Activated naive CD4-positive, alpha-beta T cell treated with anti-CD3 and anti-CD28 coated beads, Interleukin-2, amount 10 ng/mL, durations not matched to agents 7 days and 5 days (primary cell): ENCODE data around the gene CDC16.
"Not testable (repeated sequence)": the region's sequence is repeated elsewhere in the genome, so short reads cannot be mapped to it uniquely, and the experiment has no call there.

Experiments used
- CTCF ChIA-PET: fragments of 350-600 bp; sonication (Branson Sonifier 250); formaldehyde crosslinking; loops from one replicate; lab custom pipeline; 2021; ENCODE audit warnings: antibody characterized with exemption; lab: Charles Lee
- DNase-seq: peaks from one replicate; pipeline ENCODE4 v3.0.0-alpha.2; 2020
- H3K27ac Mint-ChIP-seq: one replicate; pipeline ENCODE4 v1.8.0; 2021; ENCODE audit warnings: mild to moderate bottlenecking, moderate library complexity, mixed read lengths
- H3K27me3 Mint-ChIP-seq: one replicate; pipeline ENCODE4 v1.8.0; 2021; ENCODE audit warnings: mild to moderate bottlenecking, mixed read lengths
- H3K36me3 Mint-ChIP-seq: one replicate; pipeline ENCODE4 v1.8.0; 2021; ENCODE audit warnings: mixed read lengths
- H3K4me1 Mint-ChIP-seq: one replicate; pipeline ENCODE4 v1.8.0; 2021; ENCODE audit warnings: mixed read lengths
- H3K4me3 Mint-ChIP-seq: one replicate; pipeline ENCODE4 v1.8.0; 2021; ENCODE audit warnings: mild to moderate bottlenecking, moderate library complexity, mixed read lengths
- H3K9me3 Mint-ChIP-seq: one replicate; pipeline ENCODE4 v1.8.0; 2021; ENCODE audit warnings: mixed read lengths

Gene CDC16, protein sequence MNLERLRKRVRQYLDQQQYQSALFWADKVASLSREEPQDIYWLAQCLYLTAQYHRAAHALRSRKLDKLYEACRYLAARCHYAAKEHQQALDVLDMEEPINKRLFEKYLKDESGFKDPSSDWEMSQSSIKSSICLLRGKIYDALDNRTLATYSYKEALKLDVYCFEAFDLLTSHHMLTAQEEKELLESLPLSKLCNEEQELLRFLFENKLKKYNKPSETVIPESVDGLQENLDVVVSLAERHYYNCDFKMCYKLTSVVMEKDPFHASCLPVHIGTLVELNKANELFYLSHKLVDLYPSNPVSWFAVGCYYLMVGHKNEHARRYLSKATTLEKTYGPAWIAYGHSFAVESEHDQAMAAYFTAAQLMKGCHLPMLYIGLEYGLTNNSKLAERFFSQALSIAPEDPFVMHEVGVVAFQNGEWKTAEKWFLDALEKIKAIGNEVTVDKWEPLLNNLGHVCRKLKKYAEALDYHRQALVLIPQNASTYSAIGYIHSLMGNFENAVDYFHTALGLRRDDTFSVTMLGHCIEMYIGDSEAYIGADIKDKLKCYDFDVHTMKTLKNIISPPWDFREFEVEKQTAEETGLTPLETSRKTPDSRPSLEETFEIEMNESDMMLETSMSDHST

GRCh38 chr13:114234645-114235421, at the start of gene CDC16:
Gene CDC16, plus strand, starts transcription at chr13:114234897. Its CDS starts 188 bp downstream, at chr13:114235085.
- no peaks in the 10 kb centered on the region for H3K9me3 Mint-ChIP-seq
- H3K4me3 Mint-ChIP-seq: peak within 1 kb of the TSS; percentile 89
- peak within 1 kb of the TSS; percentile 85 for H3K27ac Mint-ChIP-seq
- DNase-seq: peak; percentile 87
- peaks cover 14% of the 10 kb centered on the region for H3K27me3 Mint-ChIP-seq
- peaks cover 24% of the 10 kb centered on the region for H3K36me3 Mint-ChIP-seq
- CTCF ChIA-PET: interaction anchor here (1.0 kb wide), 2 partner anchors 9 to 125 kb away, joined by 3 read pairs; no protein-coding TSS in a partner anchor
- H3K4me1 Mint-ChIP-seq: peaks cover 31% of the 10 kb centered on the region

- Mint-ChIP-seq H3K36me3 (peaks cover 12% of the 10 kb centered on the region), H3K27me3 (peaks cover 25% of the 10 kb centered on the region), H3K4me3 (no peak overlapping the region), H3K4me1 (peaks cover 2% of the 10 kb centered on the region), H3K9me3 (peaks cover 33% of the 10 kb centered on the region), H3K27ac (no peak overlapping the region)
- CTCF ChIA-PET: no interaction called here
- no peak for DNase-seq
These were observed 49.3 kb upstream of the CDC16 start for GRCh38 chr13:114185182-114185971.

- H3K27me3 Mint-ChIP-seq: peaks cover 6% of the 10 kb centered on the region
- H3K4me3 Mint-ChIP-seq: no peak overlapping the region
- CTCF ChIA-PET: no interaction called here
- peaks cover 11% of the 10 kb centered on the region for H3K9me3 Mint-ChIP-seq
- H3K27ac Mint-ChIP-seq: peak overlapping the region; percentile 50
- peaks cover 5% of the 10 kb centered on the region for H3K36me3 Mint-ChIP-seq
- peak; percentile 31 for DNase-seq
- peaks cover 15% of the 10 kb centered on the region for H3K4me1 Mint-ChIP-seq
These were observed 39.8 kb upstream of the CDC16 start for GRCh38 chr13:114194853-114195252.

- Mint-ChIP-seq H3K9me3 (peaks cover 6% of the 10 kb centered on the region), H3K4me3 (no peak overlapping the region), H3K27ac (no peak overlapping the region), H3K27me3 (peaks cover 17% of the 10 kb centered on the region), H3K36me3 (peaks cover 2% of the 10 kb centered on the region), H3K4me1 (peaks cover 15% of the 10 kb centered on the region)
- CTCF ChIA-PET: interaction anchor here (1.2 kb wide), 1 partner anchor 85 kb away, joined by 3 read pairs; no protein-coding TSS in a partner anchor
- DNase-seq: no peak
These were observed 38.1 kb upstream of the CDC16 start for GRCh38 chr13:114196629-114197028.

- H3K4me1 Mint-ChIP-seq: peaks cover 27% of the 10 kb centered on the region
- CTCF ChIA-PET: no interaction called here
These were observed 36.1 kb upstream of the CDC16 start for GRCh38 chr13:114198556-114198955.

DNA sequence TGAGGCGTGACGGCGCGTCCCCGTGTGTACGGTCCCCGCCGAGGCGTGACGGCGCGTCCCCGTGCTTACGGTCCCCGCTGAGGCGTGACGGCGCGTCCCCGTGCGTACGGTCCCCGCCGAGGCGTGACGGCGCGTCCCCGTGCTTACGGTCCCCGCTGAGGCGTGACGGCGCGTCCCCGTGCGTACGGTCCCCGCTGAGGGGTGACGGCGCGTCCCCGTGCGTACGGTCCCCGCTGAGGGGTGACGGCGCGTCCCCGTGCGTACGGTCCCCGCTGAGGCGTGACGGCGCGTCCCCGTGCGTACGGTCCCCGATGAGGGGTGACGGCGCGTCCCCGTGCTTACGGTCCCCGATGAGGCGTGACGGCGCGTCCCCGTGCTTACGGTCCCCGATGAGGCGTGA, 35.2 kb upstream of the CDC16 start:
- H3K27ac Mint-ChIP-seq, DNase-seq, H3K4me3 Mint-ChIP-seq, H3K36me3 Mint-ChIP-seq, H3K9me3 Mint-ChIP-seq, CTCF ChIA-PET: not testable (repeated sequence)
- Mint-ChIP-seq H3K27me3 (peaks cover 20% of the 10 kb centered on the region), H3K4me1 (peaks cover 26% of the 10 kb centered on the region)

More at GRCh38 chr13:114198556-114198955, 36.1 kb upstream of the CDC16 start:
- peaks cover 20% of the 10 kb centered on the region for H3K27me3 Mint-ChIP-seq
- H3K4me3 Mint-ChIP-seq: no peak overlapping the region
- H3K9me3 Mint-ChIP-seq: peaks cover 8% of the 10 kb centered on the region
- peaks cover 6% of the 10 kb centered on the region for H3K36me3 Mint-ChIP-seq
- no peak for DNase-seq
- H3K27ac Mint-ChIP-seq: no peak overlapping the region

GRCh38 chr13:114199954-114200353, 34.7 kb upstream of the CDC16 start:
- Mint-ChIP-seq H3K36me3 (peaks cover 6% of the 10 kb centered on the region), H3K4me1 (peaks cover 26% of the 10 kb centered on the region)

DNA sequence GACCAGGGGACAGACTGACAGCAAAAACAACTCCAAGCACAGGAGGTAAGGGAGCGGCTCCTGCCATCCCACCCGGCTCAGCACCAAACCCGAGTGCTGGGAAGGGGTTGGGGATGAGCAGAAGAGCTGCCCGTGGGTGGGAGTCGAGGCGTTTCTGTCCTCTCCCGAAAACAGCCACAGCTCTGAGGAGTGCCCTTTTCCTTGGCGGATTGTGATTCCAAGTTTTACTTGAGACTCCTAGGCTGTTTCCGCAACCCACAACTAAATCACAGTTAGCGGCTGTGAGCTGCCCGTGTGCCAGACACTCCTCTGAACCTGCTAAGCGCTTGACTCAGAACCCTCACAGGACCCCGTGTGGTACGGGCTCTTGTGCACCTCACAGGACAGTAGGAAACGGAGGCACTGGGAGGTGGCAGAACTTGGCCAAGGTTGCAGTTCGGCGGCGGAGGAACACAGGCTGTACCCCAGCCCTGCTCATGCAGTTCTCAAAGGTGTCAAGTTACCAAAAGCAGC, 34.2 kb upstream of the CDC16 start:
- Mint-ChIP-seq H3K4me3 (no peak overlapping the region), H3K27me3 (peaks cover 21% of the 10 kb centered on the region), H3K9me3 (peaks cover 13% of the 10 kb centered on the region), H3K4me1 (peaks cover 23% of the 10 kb centered on the region), H3K27ac (no peak overlapping the region), H3K36me3 (peaks cover 6% of the 10 kb centered on the region)
- CTCF ChIA-PET: interaction anchor here (1.4 kb wide), 1 partner anchor 14 kb away, joined by 4 read pairs; no protein-coding TSS in a partner anchor
- DNase-seq: no peak

More at GRCh38 chr13:114199954-114200353, 34.7 kb upstream of the CDC16 start:
- H3K4me3 Mint-ChIP-seq: no peak overlapping the region
- H3K9me3 Mint-ChIP-seq: peaks cover 13% of the 10 kb centered on the region
- H3K27me3 Mint-ChIP-seq: peaks cover 20% of the 10 kb centered on the region
- CTCF ChIA-PET: interaction anchor here (1.4 kb wide), 1 partner anchor 14 kb away, joined by 4 read pairs; no protein-coding TSS in a partner anchor
- no peak for DNase-seq
- no peak overlapping the region for H3K27ac Mint-ChIP-seq

- peaks cover 19% of the 10 kb centered on the region for H3K9me3 Mint-ChIP-seq
- no peak overlapping the region for H3K27ac Mint-ChIP-seq
- H3K27me3 Mint-ChIP-seq: peaks cover 23% of the 10 kb centered on the region
- peaks cover 24% of the 10 kb centered on the region for H3K4me1 Mint-ChIP-seq
- no peak for DNase-seq
- peaks cover 8% of the 10 kb centered on the region for H3K36me3 Mint-ChIP-seq
- CTCF ChIA-PET: interaction anchor here (0.6 kb wide), 1 partner anchor 352 kb away, joined by 3 read pairs; no protein-coding TSS in a partner anchor
- H3K4me3 Mint-ChIP-seq: no peak overlapping the region
These were observed 32.1 kb upstream of the CDC16 start for GRCh38 chr13:114202581-114202980.

DNA sequence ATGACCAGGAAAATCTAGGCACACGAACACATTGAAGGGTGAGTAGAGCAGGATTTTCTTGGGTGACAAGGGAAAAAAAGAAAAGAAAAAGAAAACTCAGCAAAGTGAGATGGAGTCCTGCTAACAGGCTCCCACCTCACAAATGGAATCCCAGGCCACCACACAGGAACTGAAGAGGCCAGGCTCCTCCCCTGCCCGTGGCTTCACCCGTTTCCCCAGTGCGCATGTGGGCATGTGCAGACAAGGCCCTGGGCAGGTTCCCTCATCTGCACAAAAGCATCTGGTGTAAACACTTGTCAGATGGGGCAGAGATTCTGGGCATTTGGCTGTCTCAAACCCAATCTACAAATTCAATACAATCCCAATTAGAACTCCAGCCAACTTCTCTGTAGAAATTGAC, 31.2 kb upstream of the CDC16 start:
- Mint-ChIP-seq H3K27ac (no peak overlapping the region), H3K4me3 (no peak overlapping the region), H3K4me1 (peaks cover 24% of the 10 kb centered on the region), H3K27me3 (peaks cover 23% of the 10 kb centered on the region), H3K36me3 (peaks cover 8% of the 10 kb centered on the region), H3K9me3 (peaks cover 25% of the 10 kb centered on the region)
- DNase-seq: peak; percentile 36
- CTCF ChIA-PET: no interaction called here

GRCh38 chr13:114204894-114205293, 29.8 kb upstream of the CDC16 start:
- Mint-ChIP-seq H3K9me3 (peaks cover 25% of the 10 kb centered on the region), H3K27ac (no peak overlapping the region), H3K36me3 (peaks cover 8% of the 10 kb centered on the region), H3K27me3 (peaks cover 23% of the 10 kb centered on the region), H3K4me1 (peaks cover 24% of the 10 kb centered on the region), H3K4me3 (no peak overlapping the region)
- no peak for DNase-seq
- CTCF ChIA-PET: no interaction called here

DNA sequence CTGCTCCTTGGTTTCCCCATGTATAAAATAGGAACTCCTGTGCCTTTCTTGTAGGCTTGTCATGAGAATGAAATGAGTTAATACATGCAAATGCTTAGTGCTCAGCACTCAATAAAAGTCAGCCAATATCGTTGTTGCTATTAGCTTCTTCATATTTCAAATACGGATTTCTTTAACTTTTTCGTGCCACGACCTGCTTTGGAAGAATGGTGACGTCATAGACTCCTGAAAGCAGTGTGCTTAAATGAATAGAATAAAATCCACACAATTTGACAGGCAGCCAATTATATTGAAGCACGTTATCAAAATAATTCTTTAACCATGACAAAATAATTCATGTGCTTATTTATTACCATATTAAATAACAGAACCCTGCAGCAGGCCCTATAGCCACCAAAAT, 26.6 kb upstream of the CDC16 start:
- Mint-ChIP-seq H3K4me3 (no peak overlapping the region), H3K4me1 (peaks cover 20% of the 10 kb centered on the region), H3K27ac (no peak overlapping the region), H3K27me3 (peaks cover 28% of the 10 kb centered on the region), H3K36me3 (peaks cover 4% of the 10 kb centered on the region), H3K9me3 (peaks cover 18% of the 10 kb centered on the region)
- CTCF ChIA-PET: no interaction called here
- no peak for DNase-seq

DNA sequence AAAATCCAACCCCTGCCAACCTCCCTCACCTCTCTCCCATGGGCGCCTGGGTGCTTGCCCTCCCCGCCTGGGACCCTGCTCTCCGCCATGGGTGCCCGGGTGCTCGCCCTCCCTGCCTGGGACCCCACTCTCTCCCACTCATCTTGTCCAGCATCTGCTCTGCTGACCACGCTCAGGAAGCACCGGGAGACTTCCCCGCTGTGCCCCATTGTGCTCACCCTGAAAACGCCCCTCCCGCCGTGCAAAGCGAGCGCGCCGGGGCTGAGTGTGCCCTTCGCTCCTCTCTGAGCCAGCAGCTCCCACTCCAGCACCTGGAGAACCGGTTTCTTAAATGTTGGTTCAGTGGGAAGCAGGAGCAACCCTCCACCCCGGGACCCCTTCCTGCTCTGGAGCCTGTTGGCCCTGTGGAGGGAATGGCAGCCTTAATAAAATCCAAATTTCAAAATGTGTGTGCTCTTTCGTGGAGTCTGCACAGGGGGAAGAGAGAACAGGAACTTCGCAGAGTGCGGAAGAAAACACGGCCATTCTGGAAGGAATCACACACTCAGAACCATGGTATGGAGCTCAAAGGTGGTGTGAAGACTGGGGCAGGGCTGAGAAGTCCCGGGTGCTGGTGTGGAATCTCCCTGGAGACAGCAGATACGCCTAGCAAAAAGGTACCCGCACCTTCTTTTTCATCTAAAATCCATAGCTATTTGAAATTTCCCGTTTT, 23.1 kb upstream of the CDC16 start:
- DNase-seq: no peak
- Mint-ChIP-seq H3K9me3 (peaks cover 9% of the 10 kb centered on the region), H3K27me3 (peaks cover 38% of the 10 kb centered on the region), H3K4me1 (peaks cover 3% of the 10 kb centered on the region), H3K36me3 (no peaks in the 10 kb centered on the region), H3K27ac (no peak overlapping the region), H3K4me3 (no peak overlapping the region)
- CTCF ChIA-PET: no interaction called here
